Measurements from ENCODE around the gene SLC30A2.

The SLC30A2 gene

GRCh38 chr1:26037904-26038303, 8.0 kb downstream of the SLC30A2 start:
- no peak for DNase-seq

GRCh38 chr1:26036756-26037281, 9.1 kb downstream of the SLC30A2 start:
- DNase-seq, result no peak

- peak; percentile 30 for DNase-seq
Measured at GRCh38 chr1:26035959-26036755, 9.8 kb downstream of the SLC30A2 start.

- DNase-seq, result peak; percentile 91
Measured at GRCh38 chr1:26035203-26035958, 10.5 kb downstream of the SLC30A2 start.

- DNase-seq, result no peak
Measured at GRCh38 chr1:26034504-26035202, 11.3 kb downstream of the SLC30A2 start.

- DNase-seq, result no peak
Measured at GRCh38 chr1:26032656-26033357, 13.1 kb downstream of the SLC30A2 start.

- DNase-seq, result no peak
Measured at GRCh38 chr1:26031611-26032220, 14.2 kb downstream of the SLC30A2 start.

- DNase-seq, result no peak
Measured at GRCh38 chr1:26031196-26031595, 14.7 kb downstream of the SLC30A2 start.

GRCh38 chr1:26029864-26030481, 15.9 kb downstream of the SLC30A2 start:
- DNase-seq, result no peak

- DNase-seq, result no peak
Measured at GRCh38 chr1:26029054-26029863, 16.7 kb downstream of the SLC30A2 start.

GRCh38 chr1:26028490-26028980, 17.4 kb downstream of the SLC30A2 start:
- DNase-seq, result no peak

GRCh38 chr1:26027716-26028489, 18.0 kb downstream of the SLC30A2 start:
- DNase-seq, result peak; percentile 55

GRCh38 chr1:26025517-26025916, 20.4 kb downstream of the SLC30A2 start:
- DNase-seq, result no peak

GRCh38 chr1:26025060-26025459, 20.9 kb downstream of the SLC30A2 start:
- DNase-seq, result no peak

GRCh38 chr1:26023826-26024225, 22.1 kb downstream of the SLC30A2 start:
- DNase-seq, result no peak

- no peak for DNase-seq
Measured at GRCh38 chr1:26023009-26023408, 22.9 kb downstream of the SLC30A2 start.

GRCh38 chr1:26022404-26022779, 23.5 kb downstream of the SLC30A2 start:
- DNase-seq, result no peak

- DNase-seq, result peak; percentile 41
Measured at GRCh38 chr1:26021647-26022403, 24.1 kb downstream of the SLC30A2 start, which contains the start of gene EXTL1. Gene EXTL1, plus strand, starts transcription at chr1:26021775. Its CDS starts 872 bp downstream, at chr1:26022647.

Data from NCI-H446 treated with DMSO at 0.1 percent for 48 hours (cell line).